ENCODE measurements around the gene KIFC1. TPM values are rescaled to one million over a fixed set of nuclear protein-coding genes. Genes with fewer than 3 reads are reported as not detected.

Gene KIFC1
- total RNA-seq, 2 donors from 2014 or later, result 101 to 108 TPM

DNA sequence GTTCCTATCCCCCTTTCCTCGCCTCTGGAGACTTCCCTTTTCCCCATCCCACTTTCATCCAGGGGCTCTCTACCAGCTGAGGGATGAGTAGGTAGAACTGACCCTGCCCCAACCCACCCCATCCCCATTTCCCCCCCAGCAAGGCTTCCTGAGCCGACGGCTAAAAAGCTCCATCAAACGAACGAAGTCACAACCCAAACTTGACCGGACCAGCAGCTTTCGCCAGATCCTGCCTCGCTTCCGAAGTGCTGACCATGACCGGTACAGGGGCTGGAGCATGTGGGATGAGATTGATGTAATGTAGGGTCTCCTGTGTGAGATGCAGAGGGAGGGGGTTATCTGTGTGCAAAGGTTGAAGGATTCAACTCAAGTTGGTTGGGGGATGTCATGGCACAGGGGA is 40.9 kb downstream of the KIFC1 start:
- Mint-ChIP-seq H3K36me3 (ENCODE audit: low read depth) (peaks cover 75% of the 10 kb centered on the region), H3K27me3 (no peaks in the 10 kb centered on the region), H3K4me1 (peaks cover 41% of the 10 kb centered on the region), H3K4me3 (peak overlapping the region; percentile 0), H3K27ac (peak overlapping the region; percentile 71), H3K9me3 (no peaks in the 10 kb centered on the region)
- ATAC-seq (replicated peaks), result no peak

GRCh38 chr6:33433001-33433543 is 41.4 kb downstream of the KIFC1 start:
- H3K27me3 Mint-ChIP-seq, result no peaks in the 10 kb centered on the region
- no peak for ATAC-seq (replicated peaks)
- H3K9me3 Mint-ChIP-seq, result no peaks in the 10 kb centered on the region
- peaks cover 79% of the 10 kb centered on the region for H3K36me3 Mint-ChIP-seq (ENCODE audit: low read depth)
- peak overlapping the region; percentile 0 for H3K4me3 Mint-ChIP-seq
- H3K27ac Mint-ChIP-seq, result peak overlapping the region; percentile 71
- peaks cover 41% of the 10 kb centered on the region for H3K4me1 Mint-ChIP-seq

GRCh38 chr6:33433544-33434191 is 42.0 kb downstream of the KIFC1 start:
- peaks cover 37% of the 10 kb centered on the region for H3K4me1 Mint-ChIP-seq
- no peak for ATAC-seq (replicated peaks)
- H3K27ac Mint-ChIP-seq, result peak overlapping the region; percentile 6
- H3K9me3 Mint-ChIP-seq, result no peaks in the 10 kb centered on the region
- no peaks in the 10 kb centered on the region for H3K27me3 Mint-ChIP-seq
- no peak overlapping the region for H3K4me3 Mint-ChIP-seq
- peaks cover 80% of the 10 kb centered on the region for H3K36me3 Mint-ChIP-seq (ENCODE audit: low read depth)

DNA sequence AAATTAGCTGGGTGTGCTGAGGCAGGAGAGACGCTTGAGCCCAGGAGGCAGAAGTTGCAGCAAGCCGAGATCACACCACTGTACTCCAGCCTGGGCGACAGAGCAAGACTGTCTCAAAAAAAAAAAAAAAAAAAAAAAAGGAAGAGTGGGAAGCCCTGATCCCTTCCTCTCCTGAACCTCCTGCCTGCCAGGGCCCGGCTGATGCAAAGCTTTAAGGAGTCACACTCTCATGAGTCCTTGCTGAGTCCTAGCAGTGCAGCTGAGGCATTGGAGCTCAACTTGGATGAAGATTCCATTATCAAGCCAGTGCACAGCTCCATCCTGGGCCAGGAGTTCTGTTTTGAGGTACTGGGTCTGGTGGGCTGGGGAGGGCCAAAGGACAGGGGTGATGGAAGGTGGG is 43.3 kb downstream of the KIFC1 start:
- Mint-ChIP-seq H3K9me3 (no peaks in the 10 kb centered on the region), H3K27ac (no peak overlapping the region), H3K36me3 (ENCODE audit: low read depth) (peaks cover 80% of the 10 kb centered on the region), H3K27me3 (no peaks in the 10 kb centered on the region), H3K4me1 (peaks cover 30% of the 10 kb centered on the region), H3K4me3 (no peak overlapping the region)
- ATAC-seq (replicated peaks), result no peak

DNA sequence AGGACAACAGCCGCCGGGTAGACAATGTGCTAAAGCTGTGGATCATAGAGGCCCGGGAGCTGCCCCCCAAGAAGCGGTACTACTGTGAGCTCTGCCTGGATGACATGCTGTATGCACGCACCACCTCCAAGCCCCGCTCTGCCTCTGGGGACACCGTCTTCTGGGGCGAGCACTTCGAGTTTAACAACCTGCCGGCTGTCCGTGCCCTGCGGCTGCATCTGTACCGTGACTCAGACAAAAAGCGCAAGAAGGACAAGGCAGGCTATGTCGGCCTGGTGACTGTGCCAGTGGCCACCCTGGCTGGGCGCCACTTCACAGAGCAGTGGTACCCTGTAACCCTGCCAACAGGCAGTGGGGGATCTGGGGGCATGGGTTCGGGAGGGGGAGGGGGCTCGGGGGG is 46.0 kb downstream of the KIFC1 start:
- H3K4me3 Mint-ChIP-seq, result no peak overlapping the region
- H3K36me3 Mint-ChIP-seq (ENCODE audit: low read depth), result peaks cover 97% of the 10 kb centered on the region
- no peaks in the 10 kb centered on the region for H3K27me3 Mint-ChIP-seq
- peaks cover 12% of the 10 kb centered on the region for H3K4me1 Mint-ChIP-seq
- no peak overlapping the region for H3K27ac Mint-ChIP-seq
- no peak for ATAC-seq (replicated peaks)
- H3K9me3 Mint-ChIP-seq, result no peaks in the 10 kb centered on the region

GRCh38 chr6:33438978-33439594 is 47.5 kb downstream of the KIFC1 start:
- Mint-ChIP-seq H3K4me3 (no peak overlapping the region), H3K36me3 (ENCODE audit: low read depth) (peaks cover 92% of the 10 kb centered on the region), H3K9me3 (no peaks in the 10 kb centered on the region), H3K4me1 (peaks cover 5% of the 10 kb centered on the region), H3K27me3 (no peaks in the 10 kb centered on the region), H3K27ac (peak overlapping the region; percentile 48)
- no peak for ATAC-seq (replicated peaks)

- peaks cover 5% of the 10 kb centered on the region for H3K4me1 Mint-ChIP-seq
- H3K27ac Mint-ChIP-seq, result peak overlapping the region; percentile 48
- H3K9me3 Mint-ChIP-seq, result no peaks in the 10 kb centered on the region
- no peaks in the 10 kb centered on the region for H3K27me3 Mint-ChIP-seq
- ATAC-seq (replicated peaks), result no peak
- peaks cover 92% of the 10 kb centered on the region for H3K36me3 Mint-ChIP-seq (ENCODE audit: low read depth)
- H3K4me3 Mint-ChIP-seq, result no peak overlapping the region
Observed at GRCh38 chr6:33439956-33440648, 48.5 kb downstream of the KIFC1 start.

DNA sequence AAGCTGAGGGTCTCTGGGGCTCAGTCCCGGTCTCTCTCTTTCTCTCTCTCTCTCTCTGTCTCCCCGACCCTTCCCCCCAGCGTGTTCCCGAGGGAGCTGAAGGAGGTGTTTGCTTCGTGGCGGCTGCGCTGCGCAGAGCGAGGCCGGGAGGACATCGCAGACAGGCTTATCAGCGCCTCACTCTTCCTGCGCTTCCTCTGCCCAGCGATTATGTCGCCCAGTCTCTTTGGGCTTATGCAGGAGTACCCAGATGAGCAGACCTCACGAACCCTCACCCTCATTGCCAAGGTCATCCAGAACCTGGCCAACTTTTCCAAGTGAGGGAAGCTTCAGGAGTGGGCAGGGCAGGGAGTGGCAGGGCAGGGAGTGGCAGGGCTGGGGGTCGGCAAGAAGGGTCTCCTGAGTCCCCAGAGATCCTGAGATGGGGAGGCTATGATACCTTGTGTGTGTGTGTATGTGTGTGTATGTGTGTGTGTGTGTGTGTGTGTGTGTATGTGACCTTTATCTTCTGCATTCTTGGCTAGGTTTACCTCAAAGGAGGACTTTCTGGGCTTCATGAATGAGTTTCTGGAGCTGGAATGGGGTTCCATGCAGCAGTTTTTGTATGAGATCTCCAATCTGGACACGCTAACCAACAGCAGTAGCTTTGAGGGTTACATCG is 49.2 kb downstream of the KIFC1 start:
- Mint-ChIP-seq H3K36me3 (ENCODE audit: low read depth) (peaks cover 92% of the 10 kb centered on the region), H3K4me3 (no peak overlapping the region), H3K9me3 (no peaks in the 10 kb centered on the region), H3K27ac (peak overlapping the region; percentile 61), H3K27me3 (no peaks in the 10 kb centered on the region), H3K4me1 (peaks cover 5% of the 10 kb centered on the region)
- ATAC-seq (replicated peaks), result no peak

- no peaks in the 10 kb centered on the region for H3K27me3 Mint-ChIP-seq
- no peak overlapping the region for H3K4me3 Mint-ChIP-seq
- H3K4me1 Mint-ChIP-seq, result peaks cover 5% of the 10 kb centered on the region
- peaks cover 92% of the 10 kb centered on the region for H3K36me3 Mint-ChIP-seq (ENCODE audit: low read depth)
- H3K9me3 Mint-ChIP-seq, result no peaks in the 10 kb centered on the region
- H3K27ac Mint-ChIP-seq, result peak overlapping the region; percentile 61
- ATAC-seq (replicated peaks), result no peak
Observed at GRCh38 chr6:33441457-33441856, 49.8 kb downstream of the KIFC1 start.

- Mint-ChIP-seq H3K36me3 (ENCODE audit: low read depth) (peaks cover 92% of the 10 kb centered on the region), H3K4me1 (peaks cover 5% of the 10 kb centered on the region), H3K4me3 (no peak overlapping the region), H3K27me3 (no peaks in the 10 kb centered on the region), H3K9me3 (no peaks in the 10 kb centered on the region), H3K27ac (peak overlapping the region; percentile 36)
- ATAC-seq (replicated peaks), result no peak
Observed at GRCh38 chr6:33442283-33442682, 50.7 kb downstream of the KIFC1 start.

DNA sequence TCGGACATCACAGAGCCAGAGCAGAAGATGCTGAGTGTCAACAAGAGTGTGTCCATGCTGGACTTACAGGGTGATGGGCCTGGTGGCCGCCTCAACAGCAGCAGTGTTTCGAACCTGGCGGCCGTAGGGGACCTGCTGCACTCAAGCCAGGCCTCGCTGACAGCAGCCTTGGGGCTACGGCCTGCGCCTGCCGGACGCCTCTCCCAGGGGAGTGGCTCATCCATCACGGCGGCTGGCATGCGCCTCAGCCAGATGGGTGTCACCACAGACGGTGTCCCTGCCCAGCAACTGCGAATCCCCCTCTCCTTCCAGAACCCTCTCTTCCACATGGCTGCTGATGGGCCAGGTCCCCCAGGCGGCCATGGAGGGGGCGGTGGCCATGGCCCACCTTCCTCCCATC is 51.4 kb downstream of the KIFC1 start:
- no peak overlapping the region for H3K27ac Mint-ChIP-seq
- peaks cover 5% of the 10 kb centered on the region for H3K4me1 Mint-ChIP-seq
- no peak for ATAC-seq (replicated peaks)
- H3K36me3 Mint-ChIP-seq (ENCODE audit: low read depth), result peaks cover 92% of the 10 kb centered on the region
- H3K27me3 Mint-ChIP-seq, result no peaks in the 10 kb centered on the region
- no peak overlapping the region for H3K4me3 Mint-ChIP-seq
- H3K9me3 Mint-ChIP-seq, result no peaks in the 10 kb centered on the region

DNA sequence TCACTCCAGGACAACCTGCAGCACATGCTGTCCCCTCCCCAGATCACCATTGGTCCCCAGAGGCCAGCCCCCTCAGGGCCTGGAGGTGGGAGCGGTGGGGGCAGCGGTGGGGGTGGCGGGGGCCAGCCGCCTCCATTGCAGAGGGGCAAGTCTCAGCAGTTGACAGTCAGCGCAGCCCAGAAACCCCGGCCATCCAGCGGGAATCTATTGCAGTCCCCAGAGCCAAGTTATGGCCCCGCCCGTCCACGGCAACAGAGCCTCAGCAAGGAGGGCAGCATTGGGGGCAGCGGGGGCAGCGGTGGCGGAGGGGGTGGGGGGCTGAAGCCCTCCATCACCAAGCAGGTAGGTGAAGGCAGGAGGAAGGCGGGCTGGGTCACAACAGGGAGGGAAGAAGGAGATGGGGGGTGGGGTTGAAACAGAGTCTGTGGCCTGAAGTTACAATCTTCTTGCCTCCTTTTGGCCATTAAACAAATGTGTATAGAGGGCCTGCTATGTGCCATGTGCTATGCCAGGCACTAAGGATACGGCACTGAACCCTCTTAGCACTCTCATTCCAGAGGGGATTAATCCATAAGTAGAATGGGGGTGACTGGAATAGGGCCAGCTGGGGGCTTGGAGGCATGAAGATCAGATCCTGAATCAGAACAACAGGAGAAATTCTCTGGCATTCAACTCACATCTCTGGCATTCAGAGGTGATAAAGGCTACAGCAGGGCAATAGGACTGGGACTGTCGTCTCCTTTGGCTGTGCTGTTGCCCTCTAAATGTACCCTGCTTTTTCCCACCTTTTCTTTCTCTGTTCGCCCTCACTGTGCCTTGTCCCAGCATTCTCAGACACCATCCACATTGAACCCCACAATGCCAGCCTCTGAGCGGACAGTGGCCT is 52.2 kb downstream of the KIFC1 start:
- H3K36me3 Mint-ChIP-seq (ENCODE audit: low read depth), result peaks cover 92% of the 10 kb centered on the region
- H3K27me3 Mint-ChIP-seq, result no peaks in the 10 kb centered on the region
- H3K4me3 Mint-ChIP-seq, result no peak overlapping the region
- H3K4me1 Mint-ChIP-seq, result peaks cover 9% of the 10 kb centered on the region
- H3K9me3 Mint-ChIP-seq, result no peaks in the 10 kb centered on the region
- peak overlapping the region; percentile 36 for H3K27ac Mint-ChIP-seq
- ATAC-seq (replicated peaks), result no peak

DNA sequence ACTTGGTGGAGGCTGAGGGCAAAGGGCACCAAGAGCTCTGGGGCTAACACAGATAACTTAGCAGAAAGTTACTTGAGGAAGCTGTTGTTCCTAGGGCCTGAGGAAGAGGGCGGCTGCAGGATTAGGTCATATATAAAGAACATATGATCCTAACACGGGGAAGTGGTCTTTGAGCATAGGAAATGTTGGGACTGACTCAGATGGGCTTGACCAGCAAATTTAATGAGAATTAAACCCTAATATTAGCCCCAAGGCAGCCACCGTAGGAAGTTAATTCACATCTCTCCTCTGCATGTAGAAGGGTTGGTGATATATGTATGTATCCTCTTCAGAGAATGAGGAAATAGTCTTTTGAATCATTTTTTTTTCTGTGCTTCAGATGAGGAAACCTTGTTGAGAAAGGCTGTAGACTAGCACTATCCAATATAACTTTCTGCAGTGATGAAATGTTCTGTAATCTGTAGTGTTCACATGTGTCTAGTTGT is 53.5 kb downstream of the KIFC1 start:
- Mint-ChIP-seq H3K36me3 (ENCODE audit: low read depth) (peaks cover 89% of the 10 kb centered on the region), H3K27ac (peak overlapping the region; percentile 36), H3K9me3 (no peaks in the 10 kb centered on the region), H3K27me3 (no peaks in the 10 kb centered on the region), H3K4me3 (no peak overlapping the region), H3K4me1 (peaks cover 5% of the 10 kb centered on the region)
- no peak for ATAC-seq (replicated peaks)
